ENCODE results near the gene IGFL4.
A peak's percentile ranks its signal among the peaks of the same experiment; 100 is the strongest.

IGFL4 gene

DNA sequence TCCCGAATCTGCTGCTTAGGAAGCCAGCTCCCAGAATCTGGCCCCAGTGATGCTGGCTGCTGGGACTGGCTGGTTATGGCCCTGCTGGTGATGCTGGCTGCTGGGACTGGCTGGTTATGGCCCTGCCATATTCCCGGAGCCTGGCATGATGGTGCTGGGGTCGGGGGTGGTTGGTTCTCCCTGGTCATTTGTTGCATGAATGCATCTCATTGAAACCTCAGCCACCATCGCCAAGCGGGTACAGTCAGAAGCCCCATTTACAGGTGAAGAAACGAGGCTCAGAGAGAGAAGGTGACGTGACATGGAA is 20.0 kb downstream of the IGFL4 start:
- no peak for DNase-seq (ENCODE audit: low read depth)

DNA sequence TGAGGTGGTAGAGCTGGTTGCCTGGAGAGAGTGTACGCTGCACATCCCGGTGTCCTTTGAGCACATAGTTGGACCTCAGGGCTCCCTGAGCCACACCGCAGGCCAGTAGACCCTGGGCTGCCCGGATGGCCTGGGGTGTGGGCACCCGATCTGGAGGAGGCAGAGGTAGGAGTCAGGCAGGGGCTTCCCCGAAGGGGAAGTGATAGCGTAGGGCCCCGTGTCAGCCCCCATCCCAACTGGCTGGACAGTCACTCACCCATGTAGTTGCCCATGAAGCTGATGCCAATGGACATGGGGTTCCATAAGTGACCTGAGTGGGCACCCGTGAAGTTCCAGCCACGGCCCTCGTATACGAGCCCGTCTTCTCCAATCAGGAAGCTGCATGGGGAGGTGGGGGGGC is 21.5 kb downstream of the IGFL4 start:
- no peak for DNase-seq (ENCODE audit: low read depth)

DNA sequence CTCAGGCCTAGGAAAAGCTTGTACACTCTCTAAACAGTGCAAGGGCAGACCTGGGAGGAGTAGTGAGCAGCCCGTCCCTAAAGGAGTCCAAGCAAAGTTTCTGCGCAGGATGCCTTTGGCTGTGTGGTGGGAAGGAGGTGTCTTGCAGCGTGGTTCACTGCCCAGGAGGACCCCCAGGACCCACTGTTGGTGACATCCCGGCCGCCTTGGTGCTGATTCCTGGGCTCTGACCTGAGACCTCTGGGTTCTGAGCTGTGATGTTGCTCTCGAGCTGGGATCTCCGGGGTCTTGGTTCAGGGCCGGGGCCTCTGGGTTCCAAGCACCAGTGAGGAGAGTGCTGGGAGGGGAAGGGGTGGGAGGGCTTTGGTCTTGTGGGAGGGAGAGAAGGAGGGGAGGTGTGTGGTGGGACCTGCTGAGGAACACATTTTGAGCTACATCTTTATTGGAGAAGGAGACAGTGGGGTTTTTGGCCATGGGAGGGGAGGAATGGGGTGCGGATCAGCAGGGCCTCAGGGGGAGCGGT is 22.0 kb downstream of the IGFL4 start:
- no peak for DNase-seq (ENCODE audit: low read depth)

DNA sequence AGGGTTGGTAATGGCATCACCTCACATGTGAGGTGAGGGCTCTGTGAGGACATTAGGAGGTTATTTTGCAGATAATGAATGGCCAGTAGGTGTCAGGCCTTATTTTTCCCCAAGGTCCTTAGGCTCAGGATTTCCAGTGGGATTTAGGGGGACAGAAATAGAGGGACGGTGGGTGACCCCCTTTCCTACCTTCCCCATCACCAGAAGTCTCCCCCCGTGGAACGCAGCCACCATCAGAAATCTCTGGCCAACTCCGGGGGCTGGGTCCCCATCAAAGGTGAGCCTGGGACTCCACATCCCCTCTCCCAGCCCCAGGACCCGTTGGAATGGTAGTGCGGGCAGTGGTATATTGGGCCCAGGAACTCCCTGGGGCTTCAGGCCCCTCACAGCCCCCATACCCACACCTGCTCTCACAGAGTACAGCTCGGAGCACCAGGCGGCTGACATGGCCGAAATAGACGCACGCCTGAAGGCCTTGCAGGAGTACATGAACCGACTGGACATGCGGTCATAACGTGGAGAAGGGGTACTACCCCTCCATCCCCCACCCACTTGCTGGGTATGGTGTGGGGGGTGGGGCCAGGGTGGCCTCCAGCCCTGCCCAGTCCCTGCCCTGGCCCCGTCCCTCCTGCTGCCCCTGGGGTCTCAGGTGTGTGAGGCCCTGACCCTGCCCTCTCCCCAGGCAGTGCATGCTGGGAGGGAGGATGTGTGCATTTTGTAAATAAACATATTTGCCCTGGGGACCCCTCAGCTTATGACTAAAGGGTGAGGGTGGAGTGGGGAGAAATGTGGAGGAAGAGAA is 22.7 kb downstream of the IGFL4 start:
- DNase-seq (ENCODE audit: low read depth): no peak

DNA sequence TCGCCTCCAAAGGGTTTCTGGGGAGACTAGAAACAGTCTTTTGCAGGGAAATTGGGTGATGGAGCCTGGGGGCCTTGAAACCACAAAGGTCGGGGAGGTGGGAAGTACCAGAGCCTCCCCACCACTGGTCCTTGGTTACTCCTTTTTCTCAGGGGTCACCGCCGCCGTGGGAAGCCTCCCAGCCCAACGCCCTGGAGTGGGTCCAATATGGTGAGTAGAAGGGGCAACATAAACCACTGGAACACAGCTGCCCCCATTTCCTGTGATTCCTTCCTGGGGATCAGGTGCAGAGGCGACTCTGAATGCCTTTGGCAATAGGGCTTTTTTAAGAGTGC is 23.7 kb downstream of the IGFL4 start:
- DNase-seq (ENCODE audit: low read depth): no peak

DNA sequence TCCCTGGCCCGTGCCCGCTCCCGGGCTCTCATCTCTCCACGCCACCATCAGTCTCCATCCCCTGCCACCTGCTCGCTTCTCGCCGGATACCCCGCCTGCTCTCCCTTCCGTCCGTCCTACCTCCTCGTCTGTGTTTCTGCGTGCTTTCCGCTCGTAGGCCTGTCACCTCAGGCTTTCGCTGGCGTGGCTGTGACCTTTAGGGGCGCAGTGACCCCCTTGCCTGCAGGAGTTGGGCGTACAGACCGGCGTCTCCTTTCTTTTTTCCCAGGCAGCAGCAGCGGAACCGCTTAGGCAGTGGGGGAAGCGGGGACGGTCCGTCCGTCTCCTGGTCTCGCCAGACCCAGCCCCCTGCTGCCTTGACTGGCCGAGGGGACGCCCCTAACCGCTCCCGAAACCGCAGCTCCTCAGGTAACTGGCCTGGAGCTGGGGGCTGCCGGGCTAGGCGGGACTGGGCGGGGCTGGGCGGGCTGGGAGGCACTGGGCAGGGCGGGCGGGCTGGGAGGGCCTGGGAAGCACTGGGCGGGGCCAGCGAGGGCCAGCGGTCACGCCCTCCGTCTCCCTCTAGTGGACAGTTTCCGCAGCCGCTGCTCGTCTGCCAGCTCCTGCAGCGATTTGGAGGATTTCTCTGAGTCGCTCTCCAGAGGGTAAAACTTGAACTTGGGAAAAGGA is 24.2 kb downstream of the IGFL4 start:
- DNase-seq (ENCODE audit: low read depth): peak; percentile 68

DNA sequence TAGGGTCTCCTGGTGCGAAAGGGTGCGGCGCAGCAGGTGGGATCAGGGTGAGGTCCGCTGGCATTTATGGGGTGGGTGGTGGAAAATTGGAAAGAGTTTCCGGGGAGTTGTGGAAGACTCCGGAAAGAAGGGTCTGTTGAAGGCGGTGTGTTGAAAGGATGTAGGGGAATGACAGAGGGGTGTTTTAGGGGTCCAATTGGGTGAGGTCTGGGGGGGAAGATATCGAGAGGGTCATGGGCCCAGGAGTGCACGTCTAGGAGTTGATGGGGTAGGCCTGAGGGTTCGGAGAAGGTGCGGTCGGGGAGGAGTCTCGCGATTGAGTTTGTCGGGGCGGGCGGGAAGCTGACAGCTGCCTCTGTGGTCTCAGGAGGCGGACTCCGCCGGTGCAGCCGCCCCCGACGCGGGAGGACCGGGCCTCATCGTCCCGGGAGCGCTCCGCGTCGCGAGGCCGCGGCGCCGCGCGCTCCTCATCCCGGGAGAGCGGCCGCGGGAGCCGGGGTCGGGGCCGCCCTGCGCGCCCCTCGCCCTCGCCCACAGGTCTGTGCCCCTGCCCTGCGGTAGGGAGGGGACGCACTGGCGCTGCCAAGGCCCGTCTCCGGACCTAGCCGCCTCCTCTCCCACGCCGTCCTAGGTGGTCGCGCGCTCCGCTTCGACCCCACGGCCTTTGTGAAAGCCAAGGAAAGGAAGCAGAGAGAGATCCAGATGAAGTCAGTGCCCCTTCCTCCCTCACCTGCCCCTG is 24.9 kb downstream of the IGFL4 start:
- DNase-seq (ENCODE audit: low read depth): no peak

DNA sequence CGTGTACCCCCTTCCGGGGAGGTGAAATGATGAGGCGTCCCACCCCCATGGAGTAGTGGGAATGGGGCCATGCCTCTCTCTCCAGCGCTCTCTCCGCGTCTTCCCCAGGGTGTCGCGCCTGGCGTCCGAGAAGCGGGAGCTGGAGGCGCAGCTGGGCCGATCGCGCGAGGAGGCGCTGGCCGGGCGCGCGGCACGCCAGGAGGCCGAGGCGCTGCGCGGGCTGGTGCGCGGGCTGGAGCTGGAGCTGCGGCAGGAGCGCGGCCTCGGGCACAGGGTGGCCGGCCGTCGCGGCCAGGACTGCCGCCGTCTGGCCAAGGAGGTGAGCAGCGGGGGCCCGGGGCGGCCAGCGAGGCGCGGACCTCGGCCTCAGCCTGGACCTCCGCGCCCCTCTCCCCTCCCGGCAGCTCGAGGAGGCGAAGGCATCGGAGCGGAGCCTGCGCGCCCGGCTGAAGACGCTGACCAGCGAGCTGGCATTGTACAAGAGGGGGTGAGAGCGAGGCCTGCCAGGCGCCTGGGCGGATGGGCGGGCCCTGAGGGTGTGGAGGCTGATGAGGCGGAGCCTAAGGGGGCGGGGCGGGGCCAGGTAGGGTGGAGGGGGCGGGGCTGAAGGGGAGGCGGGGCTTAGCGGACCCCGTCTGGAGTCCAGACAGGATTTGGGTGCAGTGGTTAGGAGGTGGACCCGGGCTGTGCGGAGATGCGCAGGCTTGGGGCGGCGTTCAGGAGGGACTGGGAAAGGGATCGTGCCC is 25.7 kb downstream of the IGFL4 start:
- peak; percentile 32 for DNase-seq (ENCODE audit: low read depth)

DNA sequence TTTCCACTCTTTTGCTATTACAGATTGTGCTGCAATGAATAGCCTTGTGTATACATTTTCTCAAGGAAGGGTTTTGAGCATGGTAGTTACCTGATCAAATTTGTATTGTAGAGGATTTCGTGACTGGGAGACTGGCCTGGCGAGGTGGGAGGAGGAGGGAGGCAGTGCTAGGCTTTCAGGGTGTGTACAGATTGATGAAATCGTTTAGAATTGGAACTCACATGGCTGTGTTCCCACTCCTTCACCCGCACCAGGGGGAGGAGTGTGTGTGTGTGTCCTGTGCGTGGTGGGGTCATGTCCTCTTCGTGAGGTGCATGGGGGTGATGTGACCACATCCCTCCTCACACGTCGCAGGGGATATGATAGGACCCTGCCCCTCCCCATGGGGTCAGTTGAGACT is 26.3 kb downstream of the IGFL4 start:
- DNase-seq (ENCODE audit: low read depth): no peak

DNA sequence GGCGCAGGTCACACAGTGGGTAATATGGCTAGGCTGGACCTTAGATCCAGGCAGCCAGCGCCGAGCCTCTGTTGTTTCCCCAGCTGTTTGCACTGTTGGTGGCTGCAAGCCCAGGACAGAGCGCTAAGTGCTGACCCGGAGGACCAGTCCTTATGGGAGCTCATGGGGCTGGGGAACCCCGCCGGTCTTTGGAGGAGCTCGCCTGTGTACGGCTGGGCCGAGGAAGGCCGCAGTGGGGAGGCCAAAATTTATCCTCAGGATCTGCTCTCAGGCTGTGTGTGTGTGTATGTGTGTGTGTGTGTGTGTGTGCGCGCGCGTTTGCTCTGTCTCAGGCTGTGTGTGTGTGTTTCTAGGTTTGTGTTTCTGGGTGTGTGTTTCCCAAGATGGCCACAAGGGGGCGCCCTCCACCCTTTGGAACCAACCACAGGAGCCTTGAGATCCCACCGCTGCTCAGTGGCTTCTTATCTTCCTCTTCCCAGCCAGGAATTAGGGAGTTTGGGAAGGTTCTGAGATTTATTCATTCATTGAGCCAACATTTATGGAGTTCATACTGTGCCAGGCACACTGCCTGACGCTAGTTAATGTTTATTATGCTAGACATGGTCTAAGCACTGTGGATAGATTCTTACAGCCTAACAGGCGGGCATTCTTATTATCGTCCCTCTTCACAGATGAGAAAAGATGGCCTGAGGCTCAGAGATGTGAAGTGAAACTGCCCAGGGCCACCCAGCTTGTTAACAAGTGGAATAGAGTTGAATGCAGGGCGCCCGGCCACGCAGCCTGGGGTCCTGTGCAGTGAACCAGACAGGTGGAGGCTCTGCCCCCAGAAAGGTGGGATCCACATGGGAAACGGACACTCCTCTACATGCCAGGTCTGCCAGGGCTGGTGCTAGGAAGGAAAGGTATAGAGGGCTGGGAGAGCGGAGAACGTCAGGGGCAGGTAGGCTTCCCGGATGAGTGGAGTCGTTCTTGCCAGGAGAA is 31.0 kb downstream of the IGFL4 start:
- DNase-seq (ENCODE audit: low read depth): peak; percentile 30

DNA sequence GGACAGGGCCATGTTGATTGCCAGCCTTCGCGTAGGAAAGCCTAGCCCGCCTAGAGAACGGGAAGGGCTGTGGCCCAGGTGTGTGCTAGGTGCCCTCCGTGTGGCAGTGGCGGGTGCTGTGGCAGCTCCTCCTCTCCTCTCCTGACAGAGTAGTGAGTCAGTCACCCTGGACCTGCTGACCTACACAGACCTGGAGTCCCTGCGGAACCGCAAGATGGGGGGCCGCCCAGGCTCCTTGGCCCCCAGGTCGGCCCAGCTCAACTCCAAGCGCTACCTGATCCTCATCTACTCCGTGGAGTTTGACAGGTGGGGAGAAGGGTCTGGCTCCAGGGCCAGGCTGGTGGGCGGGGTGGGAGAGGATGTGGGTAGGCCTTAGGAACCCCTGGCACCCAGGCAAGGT is 34.4 kb downstream of the IGFL4 start:
- no peak for DNase-seq (ENCODE audit: low read depth)

DNA sequence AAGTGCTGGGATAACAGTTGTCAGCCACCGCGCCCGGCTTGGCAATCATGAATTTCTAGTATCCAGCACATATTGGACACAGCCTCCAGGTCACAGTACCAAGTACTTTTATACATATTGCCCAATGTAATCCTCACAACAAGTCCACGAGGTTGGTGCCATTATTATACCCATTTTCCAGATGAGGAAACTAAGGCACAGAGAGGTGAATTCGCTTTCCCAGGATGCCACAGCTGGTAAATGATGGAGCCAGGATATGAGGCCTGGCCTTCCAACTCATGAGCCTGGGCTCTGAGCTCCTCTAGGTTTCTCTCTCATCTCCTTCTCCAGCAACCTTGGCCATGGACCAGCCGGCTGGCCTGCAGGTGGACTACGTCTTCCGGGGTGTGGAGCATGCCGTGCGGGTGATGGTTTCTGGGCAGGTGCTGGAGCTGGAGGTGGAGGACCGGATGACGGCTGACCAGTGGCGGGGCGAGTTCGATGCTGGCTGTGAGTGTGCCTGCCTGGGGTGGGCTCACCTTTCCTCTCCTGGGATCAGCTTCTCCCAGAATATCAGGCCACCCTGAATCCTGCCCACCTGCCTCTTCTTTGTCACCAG is 38.0 kb downstream of the IGFL4 start:
- no peak for DNase-seq (ENCODE audit: low read depth)

DNA sequence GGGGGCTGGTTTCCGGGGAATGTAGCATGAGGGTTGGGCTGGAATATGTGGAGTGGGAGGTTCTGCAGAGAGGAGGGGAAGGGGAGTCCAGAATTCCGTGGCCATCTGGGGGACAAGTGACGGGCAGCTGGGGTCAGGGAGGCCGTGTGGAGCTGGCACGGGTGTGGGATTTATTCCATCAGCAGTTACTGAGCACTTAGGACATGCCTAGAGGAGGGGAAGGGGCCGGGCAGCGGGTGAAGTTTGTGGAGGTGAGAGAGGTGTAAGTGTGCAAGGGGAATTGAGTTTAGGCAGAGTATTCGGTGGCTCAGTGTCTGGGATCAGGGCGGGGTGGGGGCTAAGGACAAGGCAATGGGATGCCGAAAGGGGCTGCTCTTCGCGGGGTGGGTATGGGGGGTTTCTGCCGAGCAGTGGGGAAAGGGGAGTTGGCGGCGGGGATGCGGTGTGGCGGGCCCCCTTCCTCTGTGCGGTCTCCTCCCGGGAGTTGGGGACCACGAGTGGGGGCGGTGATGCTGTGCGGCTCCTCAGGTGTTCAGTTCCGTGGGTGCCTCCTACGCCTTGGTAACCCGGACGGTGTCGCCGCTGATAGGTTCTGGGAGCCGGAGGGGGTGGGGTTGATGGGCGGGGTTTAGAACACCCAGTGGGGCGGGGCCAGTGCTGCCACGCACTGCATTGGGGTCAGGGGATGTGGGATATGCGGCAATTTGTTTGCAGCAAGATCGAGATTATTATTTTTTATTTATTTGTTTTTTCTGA is 40.1 kb downstream of the IGFL4 start:
- peak; percentile 63 for DNase-seq (ENCODE audit: low read depth)

DNA sequence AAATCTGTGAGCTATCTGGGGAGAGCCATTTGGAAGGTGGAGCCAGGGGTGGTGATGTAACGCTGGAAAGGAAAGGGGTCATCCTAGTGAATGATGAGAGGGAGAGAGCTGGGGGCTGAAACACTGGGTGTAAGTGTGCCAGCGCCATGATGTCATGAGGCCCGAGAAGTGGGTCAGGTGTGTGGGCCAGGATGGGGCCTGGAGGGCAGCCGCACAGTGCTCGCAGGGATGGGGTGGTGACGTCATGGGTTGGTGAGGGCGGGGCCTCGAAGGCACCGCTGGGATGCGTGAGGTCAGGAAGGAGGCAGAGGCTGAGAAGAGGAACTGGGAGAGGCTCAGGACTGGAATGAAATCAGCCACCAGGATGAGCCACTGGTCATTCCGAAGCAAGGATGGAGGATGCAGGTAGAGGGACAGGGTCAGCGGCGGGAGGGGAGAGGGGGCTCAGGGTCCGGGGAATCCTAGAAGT is 41.1 kb downstream of the IGFL4 start:
- no peak for DNase-seq (ENCODE audit: low read depth)

DNA sequence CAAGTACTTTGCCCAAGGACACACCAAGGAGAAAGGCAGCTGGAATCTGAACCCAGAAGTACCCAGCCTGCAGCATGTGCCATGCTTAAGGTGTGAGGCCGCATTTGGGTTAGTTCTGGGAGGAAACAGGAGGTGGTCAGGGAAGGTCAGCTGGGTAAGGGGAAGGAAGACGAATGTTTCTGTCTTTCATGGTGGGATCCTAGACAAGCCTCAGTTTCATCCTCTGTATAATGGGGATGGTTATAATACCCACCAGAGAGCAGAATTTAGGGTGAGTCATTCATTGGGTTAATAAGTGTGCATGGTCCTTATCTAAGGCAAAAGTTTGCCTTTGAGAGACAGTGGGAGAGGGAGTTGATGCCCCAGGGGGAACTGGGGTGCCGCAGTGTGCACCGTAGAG is 42.0 kb downstream of the IGFL4 start:
- no peak for DNase-seq (ENCODE audit: low read depth)

DNA sequence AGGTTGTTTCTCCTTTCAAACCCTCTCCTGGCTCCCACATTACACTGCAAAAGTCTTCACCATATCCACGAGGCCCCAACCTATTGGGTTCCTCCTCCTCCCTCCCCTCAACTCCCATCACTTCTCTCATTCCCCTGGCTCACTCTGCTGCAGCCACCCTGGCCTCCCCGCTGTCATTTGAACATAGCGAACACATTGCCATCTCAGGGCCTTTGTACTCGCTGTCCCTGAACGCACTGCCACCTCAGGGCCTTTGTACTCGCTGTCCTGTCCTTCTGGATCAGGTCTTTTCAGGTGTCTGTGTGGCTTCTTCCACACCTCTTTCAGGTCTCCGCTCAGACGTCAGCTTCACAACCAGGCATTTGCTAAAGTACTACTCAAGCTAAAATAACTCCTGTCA is 43.9 kb downstream of the IGFL4 start:
- DNase-seq (ENCODE audit: low read depth): no peak

DNA sequence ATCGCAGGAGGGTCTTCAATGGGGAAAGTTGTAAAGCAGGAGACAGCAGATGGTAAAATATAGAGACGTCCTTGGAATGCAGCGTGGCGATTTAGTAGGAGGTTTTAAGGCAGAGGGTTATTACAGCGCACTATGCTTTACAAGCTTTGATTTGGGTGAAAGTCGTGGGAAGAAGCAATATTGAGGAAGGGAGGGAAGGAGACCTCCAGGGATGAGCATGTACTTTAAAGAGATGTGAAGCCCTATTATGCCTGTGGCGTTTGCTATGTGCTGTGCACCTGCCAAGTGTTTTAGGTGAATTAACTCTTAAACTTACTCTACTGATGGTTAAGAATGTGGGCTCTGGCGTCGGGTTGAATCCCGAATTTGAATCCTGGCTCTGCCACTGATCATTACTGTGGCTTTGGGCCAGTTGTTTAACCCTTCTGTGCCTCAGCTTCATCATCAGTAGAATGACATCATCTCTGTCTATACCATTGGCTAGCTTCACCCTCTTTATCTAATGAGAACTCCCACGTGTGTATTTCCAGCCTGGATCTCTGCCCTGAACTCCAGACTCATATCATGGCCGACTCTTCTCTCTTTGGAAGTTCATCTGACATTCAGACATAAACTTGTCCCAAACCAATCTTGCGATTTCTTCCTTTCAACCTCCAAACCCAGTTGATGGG is 45.0 kb downstream of the IGFL4 start:
- DNase-seq (ENCODE audit: low read depth): no peak

DNA sequence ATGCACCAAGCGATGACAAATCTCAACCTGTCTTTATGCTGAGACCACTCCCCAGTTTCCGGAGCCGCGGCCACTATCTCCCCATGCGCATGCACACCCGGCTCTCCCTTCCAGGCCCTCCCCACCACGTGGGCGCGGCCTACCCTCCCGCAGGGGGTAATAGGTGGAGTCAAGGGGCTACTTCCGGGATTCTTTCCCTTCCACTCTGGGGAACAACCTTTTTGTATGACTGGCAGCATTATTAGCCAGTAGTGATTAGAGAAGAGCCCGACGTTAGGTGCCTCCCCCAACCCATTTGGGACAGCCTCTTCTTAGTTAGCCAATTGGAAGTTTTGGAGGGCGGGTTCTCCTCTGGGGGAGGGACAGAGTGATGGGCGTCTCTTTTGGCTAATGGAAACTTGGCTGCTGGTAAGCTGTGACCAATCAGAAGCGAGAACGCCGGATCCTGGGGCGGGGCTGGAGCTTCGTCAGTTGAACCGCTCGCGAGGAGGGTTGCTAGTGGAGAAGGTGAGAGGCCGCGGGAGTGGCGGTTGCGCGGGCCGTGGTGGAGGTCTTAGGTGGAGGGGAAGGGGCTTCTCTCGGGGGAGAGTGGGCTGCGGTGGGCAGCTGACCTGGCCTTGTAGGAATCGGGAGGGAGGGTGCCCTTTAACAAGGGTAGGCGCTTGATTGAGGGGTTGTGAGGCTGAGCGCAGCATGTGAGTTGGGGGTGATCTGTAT is 45.6 kb downstream of the IGFL4 start, which contains the start of gene CCDC61:
Gene CCDC61 (plus strand): TSS at position 470 of the 717 bp plus-strand sequence. CDS start 7,552 bp downstream, outside the sequence.
- peak; percentile 88 for DNase-seq (ENCODE audit: low read depth)
